Breast epithelium (tissue), 3 donors: ENCODE data around the gene GNAL.

ENCODE experiments used
- CTCF ChIP-seq, 3 donors: fragments of 450-650 bp; IDR thresholded peaks; one replicate each; pipeline ENCODE4 v1.5.1; 2016 to 2017; ENCODE audit warnings: antibody characterized with exemption in 3 of 3, mild to moderate bottlenecking in 3 of 3, moderate library complexity in 3 of 3
- POLR2A ChIP-seq: fragments of 450-650 bp; IDR thresholded peaks from one replicate; pipeline ENCODE4 v1.6.1; 2016; ENCODE audit warnings: antibody characterized with exemption, mild to moderate bottlenecking, moderate library complexity

DNA sequence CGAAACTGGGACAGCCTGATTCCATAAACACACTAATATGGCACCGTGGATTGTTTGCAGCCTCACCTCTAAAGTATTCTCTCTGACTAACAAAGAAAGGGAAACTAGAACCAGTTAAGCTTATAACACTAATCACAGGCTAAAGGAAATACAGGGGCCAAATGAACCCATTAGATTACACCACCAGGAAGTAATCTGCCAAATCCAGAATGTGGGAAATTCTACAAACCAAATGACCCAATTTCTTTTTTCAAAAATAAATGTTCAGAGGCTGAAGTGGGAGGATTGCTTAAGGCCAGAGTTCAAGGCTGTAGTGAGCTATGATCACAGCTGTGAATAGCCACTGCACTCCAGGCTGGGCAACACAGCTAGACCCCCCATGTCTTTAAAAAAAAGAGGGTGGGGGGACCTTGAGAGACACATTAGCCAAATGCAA lies 220.5 kb downstream of the GNAL start:
- TF ChIP-seq CTCF (IDR thresholded peaks at IDR 0.05), result no peak
- TF ChIP-seq POLR2A, result no peak
